ENCODE data around the gene RAPSN.

The RAPSN gene

GRCh38 chr11:47394050-47394321 lies 55.0 kb downstream of the RAPSN start:
- H3K4me3 ChIP-seq (ENCODE audit: low read length) = no peak overlapping the region
- TF ChIP-seq CTCF (conservative IDR thresholded peaks at IDR 0.05; ENCODE audit: low read depth, low read length) = no peak
- DNase-seq (ENCODE audit: low read depth) = no peak

GRCh38 chr11:47393163-47394049 lies 55.5 kb downstream of the RAPSN start:
- no peak for TF ChIP-seq CTCF (conservative IDR thresholded peaks at IDR 0.05; ENCODE audit: low read depth, low read length)
- DNase-seq (ENCODE audit: low read depth) = no peak
- no peak overlapping the region for H3K4me3 ChIP-seq (ENCODE audit: low read length)

- no peak for TF ChIP-seq CTCF (conservative IDR thresholded peaks at IDR 0.05; ENCODE audit: low read depth, low read length)
- DNase-seq (ENCODE audit: low read depth) = no peak
- H3K4me3 ChIP-seq (ENCODE audit: low read length) = no peak overlapping the region
Measured at GRCh38 chr11:47392546-47393162, 56.3 kb downstream of the RAPSN start.

- H3K4me3 ChIP-seq (ENCODE audit: low read length) = no peak overlapping the region
- no peak for DNase-seq (ENCODE audit: low read depth)
- no peak for TF ChIP-seq CTCF (conservative IDR thresholded peaks at IDR 0.05; ENCODE audit: low read depth, low read length)
Measured at GRCh38 chr11:47391711-47392432, 57.1 kb downstream of the RAPSN start.

- DNase-seq (ENCODE audit: low read depth) = no peak
- no peak overlapping the region for H3K4me3 ChIP-seq (ENCODE audit: low read length)
- TF ChIP-seq CTCF (conservative IDR thresholded peaks at IDR 0.05; ENCODE audit: low read depth, low read length) = no peak
Measured at GRCh38 chr11:47391077-47391583, 57.8 kb downstream of the RAPSN start.

- H3K4me3 ChIP-seq (ENCODE audit: low read length) = no peak overlapping the region
- DNase-seq (ENCODE audit: low read depth) = no peak
- no peak for TF ChIP-seq CTCF (conservative IDR thresholded peaks at IDR 0.05; ENCODE audit: low read depth, low read length)
Measured at GRCh38 chr11:47390422-47390760, 58.5 kb downstream of the RAPSN start.

Measured in retinal pigment epithelial cell (primary cell).